Natural killer cell (primary cell): Measurements from ENCODE around the gene C1QTNF2. TPM values are rescaled to one million over a fixed set of nuclear protein-coding genes. Genes with fewer than 3 reads are reported as not detected.
A peak's percentile ranks its signal among the peaks of the same experiment; 100 is the strongest.

Source experiments
- ATAC-seq, 3 donors: fragments of 150-1000 bp in 2 of 3; fragments of 200-7000 bp in 1 of 3; cut with Tn5 transposase; 1 replicate in 1 of 3; 2 replicates in 2 of 3; pipeline ENCODE4 v1.10.0; 2021; ENCODE audit warnings: mild to moderate bottlenecking in 2 of 3, moderate library complexity in 2 of 3
- DNase-seq, 2 donors: peaks; one replicate each; pipeline versions ENCODE4 v3.0.0 to v3.0.0-alpha.2; 2013 to 2021; ENCODE audit warnings: mixed read lengths in 1 of 2
- H3K27ac ChIP-seq: one replicate; pipeline ENCODE4 v1.5.1; 2013; ENCODE audit warnings: mild to moderate bottlenecking, low read length
- H3K27me3 ChIP-seq: one replicate; pipeline ENCODE4 v1.6.1; 2013; ENCODE audit warnings: low read length; ENCODE audit not compliant: control insufficient read depth, insufficient read depth
- H3K36me3 ChIP-seq: one replicate; pipeline ENCODE4 v1.6.1; 2013; ENCODE audit warnings: low read length; ENCODE audit not compliant: control insufficient read depth, insufficient read depth
- H3K4me1 ChIP-seq: one replicate; pipeline ENCODE4 v1.6.1; 2013; ENCODE audit warnings: low read length; ENCODE audit not compliant: control insufficient read depth, insufficient read depth
- H3K4me3 ChIP-seq: one replicate; pipeline ENCODE4 v1.5.1; 2013; ENCODE audit warnings: low read length
- H3K9me3 ChIP-seq: one replicate; pipeline ENCODE4 v1.6.1; 2013; ENCODE audit warnings: low read length; ENCODE audit not compliant: control insufficient read depth, insufficient read depth
- H3K27ac Mint-ChIP-seq, 2 donors: one replicate each; pipeline ENCODE4 v1.8.0; 2022; ENCODE audit warnings: mild to moderate bottlenecking in 2 of 2, mixed read lengths in 2 of 2, moderate library complexity in 1 of 2
- H3K27me3 Mint-ChIP-seq, 2 donors: one replicate each; pipeline ENCODE4 v1.8.0; 2022; ENCODE audit warnings: low read depth in 2 of 2, mixed read lengths in 2 of 2
- H3K36me3 Mint-ChIP-seq: one replicate; pipeline ENCODE4 v1.8.0; 2022; ENCODE audit warnings: mixed read lengths
- H3K4me1 Mint-ChIP-seq, 2 donors: one replicate each; pipeline ENCODE4 v1.8.0; 2022; ENCODE audit warnings: mixed read lengths in 2 of 2
- H3K4me3 Mint-ChIP-seq: one replicate; pipeline ENCODE4 v1.8.0; 2022; ENCODE audit warnings: mild to moderate bottlenecking, moderate library complexity, mixed read lengths
- H3K9me3 Mint-ChIP-seq, 2 donors: one replicate each; pipeline ENCODE4 v1.8.0; 2022; ENCODE audit warnings: mixed read lengths in 2 of 2
- WGBS: methylation state at CpG from one replicate; pipeline ENCODE4 v1.1.7; 2013; ENCODE audit warnings: missing lambda C conversion rate; ENCODE audit not compliant: insufficient coverage; 5-methylcytosine and 5-hydroxymethylcytosine counted together
- intact Hi-C: fragments of 100-400 bp; cut with micrococcal nuclease; formaldehyde crosslinking; loops from one replicate; pipeline ENCODE4 v1.14.2; 2022
- total RNA-seq, 4 donors: library from RNA; stranded (reverse); fragments of 120-200 nt in 1 of 4; gene quantifications; one replicate each; pipeline versions ENCODE4 v1.2.3 to v1.2.4, GENCODE V29; 2013 to 2022
- TF ChIP-seq, protein P1 (sequence below): fragments of 200-600 bp; IDR thresholded peaks from one replicate; pipeline ENCODE4 v1.8.0; 2022; ENCODE audit warnings: antibody characterized with exemption

C1QTNF2 gene
- total RNA-seq, 3 donors from 2014 or later (not counting 1 experiment from before 2014, with no cell fraction given), result not detected

DNA sequence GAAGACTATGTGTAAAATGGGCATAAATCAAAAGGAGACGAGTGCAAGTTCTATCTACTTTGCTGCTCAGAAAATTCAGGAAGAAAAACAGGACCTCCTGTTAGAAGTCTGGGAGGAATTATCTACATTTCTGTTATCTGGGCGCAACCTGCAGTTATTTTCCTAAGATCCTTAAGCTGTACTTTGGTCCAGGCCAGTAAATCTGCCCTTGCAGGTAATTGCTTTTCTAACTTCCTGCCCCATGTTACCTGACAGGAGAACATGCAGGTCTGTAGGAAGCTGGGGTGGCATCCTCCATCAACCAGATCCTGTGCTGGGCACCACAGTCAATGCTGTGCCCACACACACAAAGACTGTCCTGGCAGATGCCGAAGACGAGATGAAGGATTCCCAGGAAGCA is 63.7 kb downstream of the C1QTNF2 start:
- Mint-ChIP-seq H3K9me3 (no peaks in the 10 kb centered on the region), H3K27ac (peak overlapping the region; percentile 53 to 57), H3K27me3 (no peaks in the 10 kb centered on the region), H3K4me3 (no peak overlapping the region), H3K4me1 (peaks cover 45 to 48% of the 10 kb centered on the region in 2 donors), H3K36me3 (peaks cover 11% of the 10 kb centered on the region)
- H3K9me3 ChIP-seq, result no peaks in the 10 kb centered on the region
- H3K36me3 ChIP-seq, result peaks cover 6% of the 10 kb centered on the region
- no peak for ATAC-seq
- no peak overlapping the region for H3K27ac ChIP-seq
- intact Hi-C loops, result no loop called here
- H3K4me3 ChIP-seq, result no peak overlapping the region
- no peak for DNase-seq
- H3K4me1 ChIP-seq, result peaks cover 16% of the 10 kb centered on the region
- no peaks in the 10 kb centered on the region for H3K27me3 ChIP-seq
- 90% methylated on average over 4 of the region's 4 CpGs for WGBS
- TF ChIP-seq, protein P1, sequence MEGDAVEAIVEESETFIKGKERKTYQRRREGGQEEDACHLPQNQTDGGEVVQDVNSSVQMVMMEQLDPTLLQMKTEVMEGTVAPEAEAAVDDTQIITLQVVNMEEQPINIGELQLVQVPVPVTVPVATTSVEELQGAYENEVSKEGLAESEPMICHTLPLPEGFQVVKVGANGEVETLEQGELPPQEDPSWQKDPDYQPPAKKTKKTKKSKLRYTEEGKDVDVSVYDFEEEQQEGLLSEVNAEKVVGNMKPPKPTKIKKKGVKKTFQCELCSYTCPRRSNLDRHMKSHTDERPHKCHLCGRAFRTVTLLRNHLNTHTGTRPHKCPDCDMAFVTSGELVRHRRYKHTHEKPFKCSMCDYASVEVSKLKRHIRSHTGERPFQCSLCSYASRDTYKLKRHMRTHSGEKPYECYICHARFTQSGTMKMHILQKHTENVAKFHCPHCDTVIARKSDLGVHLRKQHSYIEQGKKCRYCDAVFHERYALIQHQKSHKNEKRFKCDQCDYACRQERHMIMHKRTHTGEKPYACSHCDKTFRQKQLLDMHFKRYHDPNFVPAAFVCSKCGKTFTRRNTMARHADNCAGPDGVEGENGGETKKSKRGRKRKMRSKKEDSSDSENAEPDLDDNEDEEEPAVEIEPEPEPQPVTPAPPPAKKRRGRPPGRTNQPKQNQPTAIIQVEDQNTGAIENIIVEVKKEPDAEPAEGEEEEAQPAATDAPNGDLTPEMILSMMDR, result no peak

DNA sequence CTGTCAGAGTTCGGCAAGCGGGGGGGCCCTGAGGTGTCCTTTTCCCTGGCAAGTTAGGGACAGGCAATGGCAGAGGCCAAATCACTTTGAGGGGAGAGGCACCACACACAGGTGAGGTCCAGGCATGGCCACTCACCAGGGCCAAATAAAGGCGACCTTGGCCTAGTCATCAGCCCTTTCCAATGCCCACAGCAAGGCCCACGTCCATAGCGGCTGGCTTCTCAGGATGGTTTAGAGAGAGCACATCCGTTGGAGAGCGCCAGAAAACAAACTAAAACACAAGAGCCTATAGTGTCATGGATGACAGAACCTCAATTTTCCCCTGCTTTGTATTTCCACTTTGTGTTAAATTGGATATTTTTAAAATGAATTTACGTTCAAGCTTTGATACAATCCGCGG is 65.1 kb downstream of the C1QTNF2 start:
- WGBS, result 95% methylated on average over 9 of the region's 10 CpGs
- peaks cover 11% of the 10 kb centered on the region for H3K36me3 Mint-ChIP-seq
- no peak for ATAC-seq
- TF ChIP-seq, protein P1, result no peak
- no peaks in the 10 kb centered on the region for H3K9me3 Mint-ChIP-seq
- H3K4me1 ChIP-seq, result peaks cover 9% of the 10 kb centered on the region
- H3K27ac ChIP-seq, result no peak overlapping the region
- no peaks in the 10 kb centered on the region for H3K27me3 Mint-ChIP-seq
- H3K27ac Mint-ChIP-seq, result peak overlapping the region; percentile 21 to 57
- H3K4me3 Mint-ChIP-seq, result no peak overlapping the region
- H3K36me3 ChIP-seq, result peaks cover 6% of the 10 kb centered on the region
- intact Hi-C loops, result no loop called here
- DNase-seq, result no peak
- H3K27me3 ChIP-seq, result no peaks in the 10 kb centered on the region
- H3K4me1 Mint-ChIP-seq, result peaks cover 38 to 43% of the 10 kb centered on the region in 2 donors
- no peaks in the 10 kb centered on the region for H3K9me3 ChIP-seq
- no peak overlapping the region for H3K4me3 ChIP-seq

DNA sequence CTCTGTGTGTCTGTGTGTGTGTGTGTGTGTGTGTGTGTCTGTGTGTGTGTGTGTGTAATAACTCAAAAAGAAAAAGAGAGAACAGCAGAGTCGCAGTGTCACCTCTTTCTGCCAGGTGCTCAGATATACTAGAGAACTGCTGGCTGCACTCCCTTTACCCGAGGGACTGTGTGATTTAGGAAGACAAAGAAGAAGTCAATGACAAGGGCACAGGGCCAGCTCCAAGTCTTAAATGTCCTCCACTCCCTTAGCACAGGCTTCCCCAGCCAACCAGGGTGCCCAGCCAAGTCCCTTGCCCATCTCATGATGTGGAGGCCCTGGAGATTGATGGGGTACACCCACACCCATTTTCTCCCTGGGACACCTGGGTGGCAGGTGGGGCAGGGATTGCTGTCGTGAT is 66.7 kb downstream of the C1QTNF2 start:
- ATAC-seq (no peak), DNase-seq (no peak)
- intact Hi-C loops, result no loop called here
- no peak overlapping the region for H3K4me3 Mint-ChIP-seq
- H3K27ac ChIP-seq, result no peak overlapping the region
- H3K36me3 Mint-ChIP-seq, result peaks cover 11% of the 10 kb centered on the region
- no peaks in the 10 kb centered on the region for H3K27me3 ChIP-seq
- peaks cover 23 to 29% of the 10 kb centered on the region in 2 donors for H3K4me1 Mint-ChIP-seq
- no peaks in the 10 kb centered on the region for H3K9me3 ChIP-seq
- peaks cover 16% of the 10 kb centered on the region for H3K4me1 ChIP-seq
- peak overlapping the region; percentile 56 to 70 for H3K27ac Mint-ChIP-seq
- peaks cover 6% of the 10 kb centered on the region for H3K36me3 ChIP-seq
- TF ChIP-seq, protein P1, result no peak
- no peaks in the 10 kb centered on the region for H3K27me3 Mint-ChIP-seq
- 80% methylated on average over 3 of the region's 3 CpGs for WGBS
- H3K4me3 ChIP-seq, result no peak overlapping the region
- no peaks in the 10 kb centered on the region for H3K9me3 Mint-ChIP-seq

DNA sequence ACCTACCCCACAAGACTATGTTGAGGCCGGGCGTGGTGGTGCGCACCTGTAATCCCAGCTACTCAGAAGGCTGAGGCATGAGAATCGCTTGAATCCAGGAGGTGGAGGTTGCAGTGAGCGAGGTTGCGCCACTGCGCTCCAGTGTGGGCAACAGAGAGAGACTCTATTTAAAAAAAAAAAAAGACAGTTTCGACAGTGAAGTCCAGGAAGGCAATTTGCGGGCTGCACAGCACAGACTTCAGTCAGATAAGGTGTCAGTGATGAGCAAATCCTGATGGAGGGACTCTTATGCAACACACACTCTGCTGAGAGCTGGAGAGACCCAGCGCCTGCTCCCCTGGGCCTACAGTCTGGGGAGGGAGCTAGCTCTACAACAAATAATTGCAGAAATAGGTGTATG is 72.2 kb downstream of the C1QTNF2 start:
- intact Hi-C loops, result loop anchor here (1.0 kb wide), 2 partner anchors 14 to 24 kb away; partner anchors contain the start of gene CCNJL
- Histone ChIP-seq H3K27me3 (no peaks in the 10 kb centered on the region), H3K4me3 (no peak overlapping the region), H3K36me3 (no peaks in the 10 kb centered on the region), H3K9me3 (no peaks in the 10 kb centered on the region), H3K4me1 (peaks cover 70% of the 10 kb centered on the region), H3K27ac (peak overlapping the region; percentile 87)
- Mint-ChIP-seq H3K4me3 (peak overlapping the region; percentile 88), H3K36me3 (no peaks in the 10 kb centered on the region), H3K9me3 (no peaks in the 10 kb centered on the region), H3K27me3 (no peaks in the 10 kb centered on the region), H3K27ac (peak overlapping the region; percentile 89 to 98), H3K4me1 (peaks cover 64% of the 10 kb centered on the region in 2 donors)
- peak in 1 of 2 donors; percentile 27 for DNase-seq
- 64% methylated on average over 10 of the region's 10 CpGs for WGBS
- ATAC-seq, result peak; percentile 27 to 45 (median 32)
- TF ChIP-seq, protein P1, result no peak
